Measurements from ENCODE around the gene KNG1.

DNA sequence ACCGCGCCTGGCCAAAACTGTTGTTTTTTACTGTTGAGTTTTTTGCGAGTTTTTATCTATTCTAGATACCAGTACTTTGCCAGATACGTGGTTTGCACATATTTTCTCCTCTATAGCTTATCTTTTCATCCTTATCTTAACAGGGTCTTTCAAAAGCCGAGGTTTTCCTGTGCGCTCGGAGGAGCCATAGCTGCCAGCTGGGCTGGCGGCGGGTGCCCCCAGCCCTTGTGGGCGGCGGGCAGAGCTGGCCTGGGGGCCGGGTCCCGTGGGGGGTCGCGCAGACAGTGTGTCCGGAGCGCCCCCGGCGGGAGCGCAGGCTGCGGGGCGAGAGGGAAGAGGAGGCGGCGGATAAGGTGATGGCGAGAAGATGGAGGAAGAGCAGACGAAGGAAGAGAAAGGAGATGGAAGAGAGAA lies 55.1 kb downstream of the KNG1 start:
- TF ChIP-seq, protein P1, sequence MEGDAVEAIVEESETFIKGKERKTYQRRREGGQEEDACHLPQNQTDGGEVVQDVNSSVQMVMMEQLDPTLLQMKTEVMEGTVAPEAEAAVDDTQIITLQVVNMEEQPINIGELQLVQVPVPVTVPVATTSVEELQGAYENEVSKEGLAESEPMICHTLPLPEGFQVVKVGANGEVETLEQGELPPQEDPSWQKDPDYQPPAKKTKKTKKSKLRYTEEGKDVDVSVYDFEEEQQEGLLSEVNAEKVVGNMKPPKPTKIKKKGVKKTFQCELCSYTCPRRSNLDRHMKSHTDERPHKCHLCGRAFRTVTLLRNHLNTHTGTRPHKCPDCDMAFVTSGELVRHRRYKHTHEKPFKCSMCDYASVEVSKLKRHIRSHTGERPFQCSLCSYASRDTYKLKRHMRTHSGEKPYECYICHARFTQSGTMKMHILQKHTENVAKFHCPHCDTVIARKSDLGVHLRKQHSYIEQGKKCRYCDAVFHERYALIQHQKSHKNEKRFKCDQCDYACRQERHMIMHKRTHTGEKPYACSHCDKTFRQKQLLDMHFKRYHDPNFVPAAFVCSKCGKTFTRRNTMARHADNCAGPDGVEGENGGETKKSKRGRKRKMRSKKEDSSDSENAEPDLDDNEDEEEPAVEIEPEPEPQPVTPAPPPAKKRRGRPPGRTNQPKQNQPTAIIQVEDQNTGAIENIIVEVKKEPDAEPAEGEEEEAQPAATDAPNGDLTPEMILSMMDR (IDR thresholded peaks at IDR 0.05): no peak
- TF ChIP-seq POLR2A (IDR thresholded peaks at IDR 0.05): no peak
- no peak for TF ChIP-seq POLR2AphosphoS5 (IDR thresholded peaks at IDR 0.05)
- no peak for TF ChIP-seq EP300 (IDR thresholded peaks at IDR 0.05)
